HG03457 (cell line): ENCODE results near the gene NOTCH1.
"Not testable (repeated sequence)": the region's sequence is repeated elsewhere in the genome, so short reads cannot be mapped to it uniquely, and the experiment has no call there.

Source experiments
- ATAC-seq: cut with Tn5 transposase; IDR thresholded peaks from one replicate; pipeline ENCODE4 v1.9.1; 2021; ENCODE audit warnings: moderate number of reproducible peaks; ENCODE audit not compliant: unreplicated experiment

NOTCH1 gene

DNA sequence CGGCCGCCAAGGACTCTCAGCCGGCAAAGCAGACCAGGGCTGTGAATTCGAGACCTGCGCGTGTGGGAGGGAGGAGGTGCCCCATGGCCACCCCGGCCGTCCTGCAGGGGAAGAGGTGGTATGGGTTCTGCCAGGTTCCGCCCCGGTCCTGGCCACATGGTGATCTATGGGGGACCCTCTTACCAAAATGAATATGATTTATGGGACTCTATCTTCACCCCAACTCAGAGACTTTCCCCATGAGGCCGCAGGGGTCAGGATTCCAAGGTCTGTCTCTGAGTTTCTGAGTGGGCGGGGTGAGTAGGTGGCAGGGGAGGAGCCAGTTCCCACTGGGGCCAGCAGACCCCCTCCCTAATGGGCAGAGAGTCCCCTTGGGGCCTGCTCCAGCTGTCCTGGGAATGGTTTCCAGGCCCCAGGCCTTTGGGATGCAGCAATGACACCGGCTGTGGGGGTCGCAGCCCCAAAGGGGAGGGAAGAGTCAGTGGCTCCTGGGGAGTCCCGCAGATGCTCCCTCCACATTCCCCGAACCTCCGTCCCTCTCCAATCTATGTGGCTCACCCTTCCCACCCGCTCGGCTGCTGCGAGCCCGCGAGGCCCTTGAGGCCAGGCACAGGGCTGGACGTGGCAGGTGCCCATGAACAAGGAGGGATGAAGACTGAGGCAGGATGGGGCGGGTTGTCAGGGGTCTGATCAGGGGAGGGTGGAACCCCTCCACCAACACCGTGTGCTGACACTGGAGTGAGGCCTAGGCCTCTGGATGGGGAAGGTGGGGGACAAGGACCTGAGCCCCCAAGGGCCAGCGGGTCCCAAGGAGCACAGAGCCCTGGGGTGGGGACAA, 20.1 kb upstream of the NOTCH1 start:
- ATAC-seq: no peak

DNA sequence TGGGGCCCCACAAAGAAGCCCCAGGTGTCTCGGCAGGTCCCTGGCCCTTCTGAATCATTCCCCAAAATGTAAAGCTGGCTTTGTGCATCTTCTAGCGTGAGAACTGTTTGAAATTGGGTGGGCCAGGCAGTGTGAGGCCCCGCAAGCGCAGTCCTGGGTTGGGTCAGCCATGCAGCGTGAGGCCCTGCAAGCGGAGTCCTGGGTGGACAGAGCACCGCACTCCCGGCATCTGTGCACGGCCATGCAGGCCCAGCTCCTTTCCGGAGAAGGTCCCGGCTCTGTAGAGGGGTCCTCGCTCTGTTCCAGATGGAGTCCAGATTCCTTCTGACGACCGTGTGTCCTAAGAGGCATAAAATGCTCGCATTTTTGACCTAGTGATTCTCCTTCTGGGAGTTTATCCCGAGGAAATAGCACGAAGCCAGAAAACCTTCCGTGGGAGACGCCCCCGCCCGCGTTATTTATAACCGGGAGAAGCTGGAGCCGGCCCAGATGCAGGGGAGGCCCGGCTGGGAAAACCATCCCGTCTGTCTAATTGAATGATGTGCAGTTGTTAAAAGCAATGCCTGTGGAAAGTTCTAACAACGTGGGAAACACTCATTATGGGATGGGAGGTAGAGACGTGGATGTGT, 19.4 kb upstream of the NOTCH1 start:
- no peak for ATAC-seq

DNA sequence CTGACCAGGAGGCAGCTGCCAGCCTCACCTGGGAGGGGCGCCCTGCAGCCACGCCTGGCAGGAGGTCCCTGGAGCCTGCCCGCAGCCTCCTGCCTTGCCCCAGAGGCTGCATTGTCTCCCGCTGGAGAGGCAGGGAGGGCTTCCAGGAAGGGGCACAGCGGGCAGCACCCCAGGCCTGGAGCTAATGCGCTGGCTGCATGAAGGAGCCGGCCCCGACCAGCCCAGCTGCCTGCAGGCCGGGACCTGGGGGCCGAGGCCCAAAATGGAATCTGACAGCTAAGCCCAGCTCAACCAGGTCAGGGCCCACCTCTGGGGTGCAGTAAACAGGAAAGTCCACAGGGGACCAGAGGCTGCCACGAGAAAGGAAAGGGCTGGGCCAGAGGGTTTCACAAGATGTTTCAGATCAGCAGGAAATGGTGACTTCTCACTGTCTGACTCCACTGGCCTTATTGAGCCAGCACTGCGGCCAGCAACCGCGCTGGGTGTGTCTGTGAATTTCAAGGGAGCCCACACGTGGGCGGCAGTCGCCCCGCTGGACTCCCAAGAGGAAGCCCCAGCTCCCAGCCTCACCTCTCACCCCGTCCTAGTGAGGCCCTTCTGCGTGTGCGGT, 18.6 kb upstream of the NOTCH1 start:
- no peak for ATAC-seq

DNA sequence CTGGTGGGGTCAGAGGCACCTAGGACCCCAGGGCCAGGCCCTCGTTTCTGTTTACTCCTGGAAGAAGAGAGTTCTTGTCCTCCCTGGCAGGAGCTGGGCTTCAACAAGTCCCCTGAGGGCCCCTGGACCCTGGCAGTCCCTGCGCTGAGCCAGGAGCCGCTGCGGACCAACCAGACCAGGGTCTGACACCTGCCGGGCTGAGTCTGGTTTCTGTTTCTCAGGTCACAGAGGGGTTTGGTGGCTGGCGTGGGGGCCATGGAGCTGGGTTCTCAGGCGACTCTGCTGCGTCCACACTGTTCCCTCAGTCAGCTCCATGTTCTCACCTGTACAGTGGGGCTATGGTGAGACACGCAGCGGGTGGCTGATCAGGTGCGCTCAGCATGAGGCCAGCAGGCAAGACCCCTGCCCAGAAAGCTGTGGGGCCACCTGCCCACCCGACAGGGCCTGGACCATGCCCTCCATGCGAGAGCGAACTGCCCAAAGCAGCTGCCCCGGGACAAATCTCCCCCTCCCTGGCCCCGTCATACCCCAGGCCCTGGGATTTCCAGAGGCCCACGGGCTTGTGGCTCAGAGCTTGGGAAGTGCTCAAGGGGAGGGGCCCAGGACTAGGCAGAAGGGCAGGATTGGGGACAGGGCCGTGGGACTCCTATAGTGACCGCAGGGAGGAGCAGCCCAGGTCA, 17.9 kb upstream of the NOTCH1 start:
- no peak for ATAC-seq

DNA sequence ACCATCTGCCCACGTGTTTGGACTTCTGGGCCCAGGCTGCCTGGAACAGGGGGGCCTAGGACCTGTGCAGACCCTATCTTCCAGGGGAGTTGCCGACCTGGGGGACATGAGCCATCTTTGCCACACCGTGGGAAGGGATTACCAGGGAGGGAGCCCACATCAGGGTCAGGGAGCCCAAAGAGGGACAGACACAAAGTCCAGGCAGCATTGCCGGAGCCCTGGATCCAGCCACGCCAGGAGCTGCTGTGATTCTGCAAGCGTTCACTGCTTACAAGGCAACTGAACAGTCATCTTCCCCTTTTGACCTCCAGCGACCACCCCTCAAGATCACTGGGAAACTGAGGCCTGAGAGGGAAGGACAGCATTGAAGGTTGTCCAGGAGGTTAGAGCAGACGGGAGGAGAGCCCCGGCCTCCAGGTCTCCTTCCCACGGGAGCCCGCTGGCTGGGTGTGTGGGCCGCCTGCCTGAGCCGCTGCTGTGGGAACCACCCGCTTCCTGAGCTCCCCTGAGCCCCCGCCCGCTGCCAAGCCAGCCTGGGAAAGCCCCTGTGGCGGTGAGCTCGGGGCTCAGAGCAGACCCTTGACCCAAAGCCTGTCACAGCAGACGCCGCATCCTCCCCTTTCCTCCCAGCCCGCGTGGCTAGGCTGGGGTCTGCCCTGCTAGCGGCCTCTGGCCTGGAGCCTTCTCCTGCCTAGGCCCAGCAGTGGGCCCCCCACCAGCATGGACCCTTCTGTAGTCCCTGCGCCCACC, 17.1 kb upstream of the NOTCH1 start:
- no peak for ATAC-seq

DNA sequence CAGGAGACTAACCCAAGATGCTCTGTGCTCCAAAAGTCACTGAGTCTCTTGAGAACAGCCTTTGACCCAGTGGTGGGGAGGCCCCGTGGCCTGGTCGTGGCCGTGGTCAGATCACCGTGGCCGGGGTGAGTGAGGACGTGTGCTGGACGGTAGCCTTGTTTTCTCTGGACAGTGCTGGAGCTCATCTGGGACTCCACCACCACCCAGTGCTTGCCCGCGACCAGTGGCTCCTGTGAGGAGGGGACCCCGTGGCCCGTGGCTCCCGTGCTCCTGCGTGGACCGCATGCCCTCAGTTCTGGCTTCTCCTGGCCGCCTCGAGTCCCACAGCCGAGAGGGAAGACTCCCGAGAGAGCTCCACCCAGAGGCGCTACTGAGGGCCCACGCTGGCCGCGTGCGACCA, 15.9 kb upstream of the NOTCH1 start:
- ATAC-seq: no peak

DNA sequence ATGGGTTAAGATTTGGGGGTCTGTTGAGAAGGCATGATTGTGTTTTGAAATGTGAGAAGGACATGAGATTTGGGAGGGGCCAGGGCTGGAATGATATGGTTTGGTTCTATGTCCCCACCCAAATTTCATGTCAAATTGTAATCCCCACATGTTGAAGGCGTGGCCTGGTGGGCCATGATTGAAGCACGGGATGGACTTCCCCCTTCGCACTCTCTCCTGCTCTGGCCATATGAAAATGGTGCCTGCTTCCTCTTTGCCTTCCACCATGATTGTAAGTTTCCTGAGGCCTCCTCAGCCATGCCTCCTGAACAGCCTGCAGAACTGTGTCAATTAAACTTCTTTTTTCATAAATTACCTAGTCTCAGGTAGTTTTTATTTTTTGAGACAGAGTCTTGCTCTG, 14.7 kb upstream of the NOTCH1 start:
- no peak for ATAC-seq

DNA sequence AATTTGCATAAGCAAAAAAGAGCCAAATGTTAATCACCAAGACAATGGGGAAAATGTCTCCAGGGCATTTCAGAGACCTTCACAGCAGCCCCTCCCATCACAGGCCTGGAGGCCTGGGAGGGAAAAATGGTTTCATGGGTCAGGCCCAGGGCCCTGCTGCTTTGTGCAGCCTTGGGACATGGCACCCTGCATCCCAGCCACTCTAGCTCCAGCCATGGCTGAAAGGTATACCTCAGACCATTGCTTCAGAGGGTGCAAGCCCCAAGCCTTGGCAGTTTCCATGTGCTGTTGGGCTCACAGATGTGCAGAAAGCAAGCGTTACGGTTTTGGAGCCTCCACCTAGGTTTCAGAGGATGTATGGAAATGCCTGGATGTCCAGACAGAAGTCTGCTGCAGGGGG, 13.5 kb upstream of the NOTCH1 start:
- not testable (repeated sequence) for ATAC-seq

DNA sequence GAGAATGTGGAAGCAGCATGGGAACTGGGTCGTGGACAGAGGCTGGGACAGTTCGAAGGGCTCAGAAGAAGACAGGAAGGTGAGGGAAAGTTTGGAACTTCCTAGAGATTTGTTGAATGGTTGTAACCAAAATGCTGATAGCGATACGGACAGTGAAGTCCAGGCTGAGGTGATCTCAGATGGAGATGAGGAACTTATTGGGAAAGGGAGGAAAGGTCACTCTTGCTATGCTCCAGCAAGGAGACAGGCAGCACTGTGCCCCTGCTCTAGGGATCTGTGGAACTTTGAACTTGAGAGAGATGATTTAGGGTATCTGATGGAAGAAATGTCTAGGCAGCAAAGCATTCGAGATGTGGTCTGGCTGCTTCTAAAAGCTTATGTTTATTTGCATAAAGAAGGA, 13.0 kb upstream of the NOTCH1 start:
- ATAC-seq: not testable (repeated sequence)

DNA sequence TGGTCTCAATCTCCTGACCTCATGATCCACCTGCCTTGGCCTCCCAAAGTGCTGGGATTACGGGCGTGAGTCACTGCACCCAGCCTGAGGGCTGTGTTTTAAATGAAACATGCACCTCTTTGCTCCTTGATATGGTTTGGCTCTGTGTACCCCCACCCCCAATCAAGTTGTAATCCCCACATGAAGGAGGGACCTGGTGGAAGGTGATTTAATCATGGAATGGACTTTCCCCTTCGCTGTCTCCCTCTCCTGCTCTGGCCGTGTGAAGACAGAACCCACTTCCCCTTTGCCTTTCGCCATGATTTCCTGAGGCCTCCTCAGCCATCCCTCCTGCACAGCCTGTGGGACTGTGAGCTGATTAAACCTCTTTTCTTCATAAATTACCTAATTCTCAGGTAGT, 12.5 kb upstream of the NOTCH1 start:
- no peak for ATAC-seq

DNA sequence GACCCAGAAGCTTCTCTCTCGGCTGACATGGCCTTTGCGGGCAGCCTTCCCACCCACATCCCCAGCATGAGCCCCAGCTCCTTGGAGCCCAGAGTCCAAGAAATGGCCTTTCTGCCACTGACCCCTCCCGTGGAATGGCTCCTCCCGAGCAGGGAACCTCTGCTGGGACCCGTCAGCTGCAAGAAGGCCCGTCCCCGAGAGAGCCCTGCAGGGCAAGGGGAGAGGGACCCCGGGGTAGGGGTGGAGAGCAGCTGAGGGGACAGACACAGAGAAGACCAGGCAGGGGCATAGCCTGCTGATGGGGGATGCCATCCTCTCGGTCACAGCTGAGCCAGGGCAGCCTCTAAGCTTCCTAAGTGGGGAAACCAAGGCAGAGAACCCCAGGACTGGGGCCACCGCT, 11.2 kb upstream of the NOTCH1 start:
- no peak for ATAC-seq

DNA sequence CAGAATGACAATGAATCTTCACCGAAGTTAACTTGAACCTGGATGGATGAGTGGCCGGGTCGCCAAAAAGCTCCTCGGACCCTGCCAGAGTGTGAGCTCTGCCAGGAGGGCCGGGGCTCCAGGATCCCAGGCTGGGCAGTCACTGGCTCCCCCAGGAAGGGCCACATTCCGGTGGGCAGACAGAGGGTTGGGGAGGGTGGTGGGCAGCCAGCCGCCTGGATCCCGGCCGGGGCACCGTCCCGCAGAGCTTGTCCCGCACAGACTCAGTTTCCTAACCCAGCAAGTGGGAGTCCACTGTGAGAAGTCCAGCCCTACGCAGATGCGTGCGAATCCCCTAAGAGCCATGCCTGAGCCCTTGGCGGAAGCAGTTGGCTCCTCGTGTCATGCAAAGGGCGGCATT, 10.3 kb upstream of the NOTCH1 start:
- no peak for ATAC-seq

DNA sequence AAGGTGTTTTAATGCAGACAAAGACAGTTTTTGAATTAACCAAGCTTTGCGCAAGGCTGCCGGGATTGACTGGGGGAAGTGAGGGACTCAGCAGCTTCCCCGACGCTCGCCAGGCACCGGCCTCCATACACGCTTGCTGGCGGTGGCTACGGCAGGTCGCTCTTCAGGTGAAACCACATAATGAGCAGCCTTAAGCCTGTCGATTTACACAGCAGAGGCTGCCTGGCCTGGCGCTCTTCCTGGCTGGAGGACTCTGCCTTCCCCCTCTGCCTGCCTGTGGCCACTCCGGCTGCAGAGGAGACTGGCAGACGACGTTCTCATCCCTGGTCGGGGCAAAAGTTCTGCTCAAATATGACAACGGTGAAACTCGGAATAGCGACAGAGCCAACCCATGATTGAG, 9.0 kb upstream of the NOTCH1 start:
- ATAC-seq: no peak

DNA sequence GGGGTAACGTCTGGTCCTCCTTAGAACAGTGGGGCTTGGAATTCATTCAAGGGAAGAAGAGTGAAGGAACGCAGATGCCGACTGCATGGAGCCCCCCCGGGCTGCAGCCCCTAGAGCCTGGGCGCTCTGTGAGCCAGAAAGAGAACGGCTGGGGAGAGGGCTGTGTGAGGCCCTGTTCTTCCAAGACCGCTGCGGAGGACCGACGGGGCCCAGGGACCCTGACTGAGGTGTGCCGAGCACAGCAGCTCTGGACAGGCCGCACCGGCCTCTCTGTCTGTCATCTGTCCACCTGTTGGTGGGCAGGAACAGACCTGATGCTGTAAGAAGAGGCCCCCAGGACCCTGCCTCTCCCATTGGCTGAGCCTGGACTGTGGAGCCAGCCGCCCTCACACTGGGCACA, 7.7 kb upstream of the NOTCH1 start:
- no peak for ATAC-seq

DNA sequence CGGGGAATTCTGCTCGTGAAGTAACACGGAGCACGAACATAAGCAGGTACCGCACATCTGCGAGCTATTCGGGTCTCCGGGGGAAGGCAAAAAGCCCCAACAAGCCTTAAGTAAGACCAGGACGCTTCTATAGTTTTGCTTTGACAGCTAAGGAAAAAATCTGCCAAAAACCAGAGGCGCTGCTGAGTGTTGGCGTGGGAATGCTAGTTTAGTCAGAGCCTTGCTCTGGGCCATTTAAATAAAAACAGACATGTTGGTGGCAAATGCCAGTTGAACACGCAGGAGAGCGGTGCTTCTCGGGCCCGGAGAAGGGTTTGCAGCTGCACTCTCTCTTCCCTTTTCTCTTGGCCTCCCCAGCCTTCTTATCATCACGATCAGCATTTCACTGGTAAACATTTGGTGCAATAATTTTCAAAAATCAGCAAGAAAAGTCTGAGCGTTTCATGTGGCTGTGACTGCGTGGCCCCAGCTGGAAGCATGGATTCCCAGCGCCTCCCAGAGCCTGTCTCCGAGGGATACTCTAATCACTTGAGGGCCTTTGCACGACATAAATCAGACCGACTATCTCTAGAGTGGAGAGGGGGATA, 6.4 kb upstream of the NOTCH1 start:
- ATAC-seq: no peak

DNA sequence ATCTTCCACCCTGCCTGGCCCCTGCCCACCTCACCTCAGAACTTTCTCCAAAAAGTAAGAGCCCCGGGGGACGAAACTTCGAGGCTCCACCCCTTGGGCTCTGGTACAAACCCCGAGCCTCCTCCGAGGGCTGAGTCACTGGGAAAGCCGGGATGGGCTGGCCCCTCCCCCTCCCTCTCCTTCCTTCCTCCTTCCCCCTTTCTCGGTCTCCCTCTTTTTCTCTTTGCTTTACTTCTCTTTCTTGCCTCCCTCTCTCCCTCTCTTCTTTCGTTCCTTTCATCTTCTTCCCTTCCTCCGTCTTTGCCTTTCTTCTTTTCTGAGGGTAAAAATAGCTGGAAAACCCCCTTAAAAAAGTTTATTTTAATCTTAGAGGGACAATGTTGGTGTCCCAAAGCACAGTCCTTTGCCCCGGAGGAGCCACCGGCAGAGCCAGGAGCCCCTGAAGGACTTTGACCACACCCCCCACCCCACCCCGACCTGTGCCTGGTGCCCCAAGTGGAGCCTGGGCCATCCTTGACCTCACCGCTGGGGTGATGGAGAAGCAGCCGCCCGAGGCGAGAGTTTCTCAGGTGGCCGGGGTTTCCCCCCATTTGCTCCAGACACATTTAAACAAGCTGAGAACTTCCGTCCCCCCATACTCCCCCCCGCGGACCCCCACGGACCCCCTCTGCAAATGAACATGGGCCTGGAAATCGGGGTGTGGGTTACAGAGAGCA, 5.7 kb upstream of the NOTCH1 start:
- ATAC-seq: no peak

DNA sequence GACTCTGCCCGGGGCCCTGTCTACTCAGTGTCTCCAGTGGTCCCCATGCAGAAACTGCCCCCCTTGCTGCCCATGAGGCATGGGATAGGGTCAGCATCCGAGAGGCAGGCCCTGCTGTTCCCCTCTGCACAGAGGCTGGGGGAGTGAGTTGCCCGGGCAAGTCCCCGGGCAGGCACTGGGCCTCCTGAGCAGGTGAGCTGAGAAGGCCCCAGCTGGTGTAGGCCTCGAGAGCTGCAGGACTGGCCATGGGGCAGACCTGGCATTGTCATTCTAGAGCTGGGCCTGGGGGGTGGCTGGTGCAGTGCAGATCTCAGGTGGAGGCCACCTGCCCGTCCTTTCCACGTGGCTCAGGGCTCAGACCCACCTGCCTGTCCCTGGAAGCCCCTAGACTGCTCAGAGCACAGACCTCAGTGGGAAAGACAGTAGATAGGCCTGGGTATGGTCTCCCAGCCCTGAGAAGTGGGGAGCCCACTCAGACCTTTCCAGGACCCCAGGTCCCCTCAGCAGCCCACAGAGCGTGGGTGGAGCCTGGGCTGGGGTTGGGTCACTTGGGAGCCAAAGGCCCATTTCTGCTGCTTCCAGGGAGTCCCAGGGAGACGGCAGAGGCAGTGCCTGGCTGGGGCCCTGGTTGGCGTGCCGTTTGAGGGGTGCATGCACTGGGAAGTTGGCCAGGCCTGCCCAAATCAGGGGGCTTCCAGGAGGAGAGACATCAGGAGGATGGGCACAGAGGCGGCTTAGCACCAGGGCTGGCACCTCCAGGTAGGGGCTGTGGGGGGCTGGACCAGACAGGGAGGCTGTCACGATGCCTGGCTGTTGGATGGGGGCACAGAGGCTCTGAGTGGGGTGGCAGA, 4.8 kb upstream of the NOTCH1 start:
- ATAC-seq: no peak

DNA sequence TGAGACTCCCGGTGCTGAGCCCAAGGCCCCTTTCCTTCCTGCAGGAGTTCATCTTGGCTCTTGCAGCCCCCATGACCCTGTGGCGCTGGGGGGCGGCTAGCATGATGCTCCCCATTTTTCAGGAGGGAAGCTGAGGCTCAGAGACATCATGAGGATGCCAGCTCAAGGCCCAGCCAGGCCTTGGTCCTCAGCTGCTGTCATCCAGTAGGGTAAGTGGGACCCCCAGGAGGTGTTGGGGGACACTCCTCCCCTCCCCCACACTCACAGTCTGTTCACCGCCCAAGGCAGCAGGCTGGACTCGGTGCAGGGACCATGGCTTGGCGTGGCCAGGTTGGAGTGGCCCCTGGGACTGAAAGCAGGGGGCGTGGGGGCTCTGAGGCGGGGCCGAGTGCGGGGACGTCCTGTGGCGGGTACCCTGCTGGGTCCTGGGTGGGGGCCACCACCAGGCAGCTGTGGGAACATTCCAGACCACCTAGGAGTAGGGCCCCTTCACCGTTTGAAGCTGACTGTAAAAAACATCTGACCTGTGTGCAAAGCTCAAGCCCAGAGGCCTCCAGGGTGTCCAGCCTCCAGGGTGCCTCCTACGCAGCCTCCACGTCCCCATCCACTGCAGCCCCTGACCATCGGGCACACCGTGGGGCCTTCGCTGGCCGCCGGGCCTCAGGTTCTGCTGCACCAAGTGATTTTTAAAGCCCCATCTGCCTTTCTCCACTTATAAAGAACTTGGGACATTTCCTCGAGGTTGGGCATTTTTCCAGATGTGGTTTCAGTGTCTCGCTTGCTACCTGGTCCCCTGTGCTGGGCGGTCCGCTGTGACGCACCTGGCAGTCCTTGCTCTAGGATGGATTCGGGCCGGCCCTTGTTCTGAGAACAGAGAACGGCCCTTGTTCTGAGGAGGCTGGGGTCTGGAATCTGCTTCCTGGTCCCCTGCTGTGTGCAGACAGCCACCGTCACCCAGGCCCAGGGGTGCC, 3.4 kb upstream of the NOTCH1 start:
- no peak for ATAC-seq
